Esophagus muscularis mucosa (tissue), 3 donors: Measurements from ENCODE around the gene SFT2D3.

Source experiments
- POLR2A ChIP-seq: fragments of 450-650 bp; IDR thresholded peaks from one replicate; pipeline ENCODE4 v1.6.1; 2017; ENCODE audit warnings: antibody characterized with exemption, moderate library complexity, mild to moderate bottlenecking, low read depth
- POLR2AphosphoS5 ChIP-seq, 2 donors: sonication (generic); formaldehyde crosslinking; IDR thresholded peaks; one replicate each; pipeline ENCODE4 v1.6.1; 2017; ENCODE audit warnings: antibody characterized with exemption in 2 of 2
- TF ChIP-seq, protein P1 (sequence below), 3 experiments: fragments of 200-600 bp in 2 of 3; fragments of 450-650 bp in 1 of 3; sonication (generic) in 2 of 3; IDR thresholded peaks; one replicate each; pipeline ENCODE4 v1.5.1; 2017 to 2019; ENCODE audit warnings: antibody characterized with exemption in 3 of 3, mild to moderate bottlenecking in 2 of 3, moderate library complexity in 1 of 3

DNA sequence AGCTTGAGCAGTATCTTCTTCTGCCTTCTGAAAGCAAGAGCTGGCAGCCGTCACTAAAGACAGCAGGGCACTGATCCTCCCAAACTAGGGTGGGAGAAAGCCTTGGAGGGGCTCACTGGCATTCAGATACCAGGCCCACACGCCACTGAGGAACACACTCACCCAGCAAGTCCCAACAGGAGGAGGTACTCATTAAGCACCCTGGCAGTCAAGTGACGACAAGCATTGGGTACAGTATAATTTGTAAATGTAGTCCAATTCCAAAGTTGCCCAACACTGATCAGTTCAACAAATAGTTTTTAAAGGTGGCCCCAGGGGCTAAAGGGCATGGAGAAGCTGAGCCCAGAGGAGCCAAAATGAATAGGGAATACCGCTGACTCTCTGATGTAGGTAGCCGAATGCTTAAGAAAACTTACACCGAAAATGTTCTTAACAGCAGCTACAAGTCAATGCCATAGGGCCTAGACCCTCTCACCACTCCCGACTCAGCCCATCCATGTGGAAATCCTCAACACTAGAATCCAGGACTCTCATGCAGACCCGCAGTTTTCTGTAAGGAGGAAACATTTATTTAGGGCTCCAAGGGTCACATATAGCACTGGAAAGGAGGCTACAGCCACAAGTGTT lies 35.9 kb upstream of the SFT2D3 start:
- TF ChIP-seq, protein P1, sequence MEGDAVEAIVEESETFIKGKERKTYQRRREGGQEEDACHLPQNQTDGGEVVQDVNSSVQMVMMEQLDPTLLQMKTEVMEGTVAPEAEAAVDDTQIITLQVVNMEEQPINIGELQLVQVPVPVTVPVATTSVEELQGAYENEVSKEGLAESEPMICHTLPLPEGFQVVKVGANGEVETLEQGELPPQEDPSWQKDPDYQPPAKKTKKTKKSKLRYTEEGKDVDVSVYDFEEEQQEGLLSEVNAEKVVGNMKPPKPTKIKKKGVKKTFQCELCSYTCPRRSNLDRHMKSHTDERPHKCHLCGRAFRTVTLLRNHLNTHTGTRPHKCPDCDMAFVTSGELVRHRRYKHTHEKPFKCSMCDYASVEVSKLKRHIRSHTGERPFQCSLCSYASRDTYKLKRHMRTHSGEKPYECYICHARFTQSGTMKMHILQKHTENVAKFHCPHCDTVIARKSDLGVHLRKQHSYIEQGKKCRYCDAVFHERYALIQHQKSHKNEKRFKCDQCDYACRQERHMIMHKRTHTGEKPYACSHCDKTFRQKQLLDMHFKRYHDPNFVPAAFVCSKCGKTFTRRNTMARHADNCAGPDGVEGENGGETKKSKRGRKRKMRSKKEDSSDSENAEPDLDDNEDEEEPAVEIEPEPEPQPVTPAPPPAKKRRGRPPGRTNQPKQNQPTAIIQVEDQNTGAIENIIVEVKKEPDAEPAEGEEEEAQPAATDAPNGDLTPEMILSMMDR (IDR thresholded peaks at IDR 0.05), result no peak
- TF ChIP-seq POLR2A (no peak), POLR2AphosphoS5 (IDR thresholded peaks at IDR 0.05) (no peak)
